SK-N-MC (cell line): Measurements from ENCODE around the gene ZNF205.
"Not testable (repeated sequence)": the region's sequence is repeated elsewhere in the genome, so short reads cannot be mapped to it uniquely, and the experiment has no call there.

Experiments
- DNase-seq: peaks from one replicate; pipeline ENCODE4 v3.0.0-alpha.2; 2011; ENCODE audit warnings: low read depth, low spot score
- H3K27ac ChIP-seq: fragments of 200-600 bp; sonication (generic); 2 replicates; pipeline ENCODE4 v1.5.1; 2016; ENCODE audit warnings: mixed run types
- H3K36me3 ChIP-seq: fragments of 200-600 bp; sonication (generic); 2 replicates; pipeline ENCODE4 v1.6.1; 2017; ENCODE audit warnings: antibody characterized with exemption, low read length, mixed read lengths; ENCODE audit not compliant: insufficient read depth
- H3K4me3 ChIP-seq: fragments of 200-600 bp; sonication (generic); 2 replicates; pipeline ENCODE4 v1.5.1; 2016
- H3K9ac ChIP-seq: fragments of 200-600 bp; sonication (generic); 2 replicates; pipeline ENCODE4 v1.8.0; 2017; ENCODE audit warnings: mixed run types, mixed read lengths; ENCODE audit not compliant: insufficient read length
- H3K9me3 ChIP-seq: fragments of 200-600 bp; sonication (generic); 2 replicates; pipeline ENCODE4 v1.6.1; 2017; ENCODE audit warnings: low read depth, mild to moderate bottlenecking, antibody characterized with exemption, low read length, moderate library complexity, mixed read lengths
- EZH2 ChIP-seq: fragments of 200-600 bp; sonication (generic); IDR thresholded peaks from one replicate; pipeline ENCODE4 v1.6.1; 2017; ENCODE audit warnings: antibody characterized with exemption
- FOXP2 ChIP-seq: optimal IDR thresholded peaks from 2 replicates; pipeline ENCODE3; 2011; ENCODE audit warnings: mild to moderate bottlenecking, moderate library complexity; ENCODE audit not compliant: insufficient read depth; ENCODE audit errors: extremely low read length, control extremely low read depth
- POLR2AphosphoS5 ChIP-seq: IDR thresholded peaks from 2 replicates; pipeline ENCODE4 v1.6.1; 2012; ENCODE audit warnings: mild to moderate bottlenecking, low read depth, low read length, borderline replicate concordance

ZNF205 gene

DNA sequence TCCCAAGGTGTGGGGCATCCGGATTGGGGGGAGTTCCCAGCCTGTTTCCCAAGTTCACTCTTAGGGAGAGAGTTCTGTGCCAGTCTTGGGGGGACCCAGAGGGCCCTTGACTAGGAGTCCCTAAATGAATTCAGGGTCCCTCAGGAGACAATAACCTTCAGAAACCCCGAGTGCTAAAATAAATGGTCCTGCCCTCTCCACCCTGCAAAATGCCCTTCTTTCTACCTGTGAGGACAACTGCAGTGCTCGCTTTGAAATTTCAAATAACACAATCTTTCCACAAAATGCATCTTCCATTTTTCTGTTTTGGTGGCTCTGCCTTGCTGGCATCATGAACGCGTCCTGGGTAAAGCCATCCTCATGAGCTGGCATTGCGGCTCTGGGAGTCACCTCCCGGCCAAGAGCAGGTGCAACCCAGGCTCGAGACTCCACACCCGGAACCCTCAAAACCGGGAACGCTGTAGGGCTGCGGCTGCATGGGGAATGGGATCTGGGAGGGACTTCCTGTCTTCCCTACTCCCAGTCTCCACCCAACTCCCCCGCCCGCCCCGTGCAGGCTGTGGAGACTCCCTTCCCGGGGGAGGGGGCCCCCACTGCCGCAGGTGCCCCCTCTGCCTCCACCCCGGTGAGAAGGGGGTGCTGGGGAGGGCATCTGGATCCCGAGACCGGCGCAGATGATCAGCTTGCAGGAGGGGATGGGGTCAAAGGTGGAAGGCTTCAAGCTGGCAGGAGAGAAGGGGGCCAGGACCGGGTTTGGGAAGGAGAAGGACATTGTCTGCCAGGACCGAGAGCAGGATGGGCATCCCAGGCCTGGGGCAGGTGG, at the start of gene ZNF205:
Gene ZNF205, plus strand, starts transcription at position 529 of the 823 bp plus-strand sequence. CDS start 845 bp downstream, outside the sequence.
- TF ChIP-seq POLR2AphosphoS5: peak; percentile 82
- no peak for TF ChIP-seq FOXP2
- no peak for DNase-seq

DNA sequence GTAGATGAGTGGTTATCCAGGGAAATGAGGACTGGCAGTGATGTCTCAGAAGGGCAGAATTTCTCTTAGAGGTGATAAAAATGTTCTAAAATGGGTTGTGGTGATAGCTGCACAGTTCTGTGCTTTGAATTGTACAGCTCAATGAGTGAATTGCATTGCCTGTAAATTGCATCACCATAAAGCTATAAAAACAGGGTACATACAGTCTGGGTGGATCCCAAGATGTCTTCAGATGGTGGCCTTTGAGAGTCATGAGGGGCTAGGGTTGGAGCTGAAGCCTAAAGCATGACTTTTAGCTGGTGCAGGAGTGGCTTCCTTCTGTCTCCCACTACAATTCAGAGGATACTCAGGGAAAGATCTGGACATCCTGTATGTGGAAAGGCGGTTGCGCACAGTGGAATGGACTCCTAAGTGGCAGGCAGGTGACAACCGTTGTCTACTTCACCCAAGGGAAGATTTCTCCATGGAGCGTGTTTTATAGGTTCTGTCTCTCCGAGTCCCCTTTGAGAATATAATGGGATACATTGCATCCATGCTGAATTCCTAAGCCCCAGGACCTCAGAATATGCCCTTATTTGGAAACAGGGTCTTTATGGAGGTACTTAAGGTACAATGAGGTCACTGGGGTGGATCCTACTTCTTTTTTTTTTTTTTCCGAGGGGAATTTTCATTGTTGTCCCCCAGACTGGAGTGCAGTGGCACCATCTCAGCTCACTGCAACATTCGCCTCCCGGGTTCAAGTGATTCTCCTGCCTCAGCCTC, 48.6 kb upstream of the ZNF205 start:
- Histone ChIP-seq H3K9me3 (no peaks in the 10 kb centered on the region), H3K36me3 (no peaks in the 10 kb centered on the region), H3K9ac (no peak overlapping the region), H3K27ac (peak overlapping the region; percentile 42; the same call in 1 of the 2 replicates), H3K4me3 (no peak overlapping the region)
- no peak for TF ChIP-seq EZH2
- no peak for TF ChIP-seq FOXP2
- TF ChIP-seq POLR2AphosphoS5: no peak
- DNase-seq: no peak

More for the DNA sequence above, at the start of gene ZNF205:
- peak within 1 kb of the TSS; percentile 89 for H3K9ac ChIP-seq
- H3K9me3 ChIP-seq: no peaks in the 10 kb centered on the region
- H3K27ac ChIP-seq: no peak within 1 kb of the TSS
- peak within 1 kb of the TSS; percentile 92 for H3K4me3 ChIP-seq
- H3K36me3 ChIP-seq: no peaks in the 10 kb centered on the region; the same call in 1 of the 2 replicates

GRCh38 chr16:3065069-3065741, 47.2 kb upstream of the ZNF205 start, which contains the start of gene IL32:
Gene IL32 (plus strand): TSS chr16:3065640. CDS start chr16:3065812, 172 bp downstream.
- TF ChIP-seq EZH2 (no peak), POLR2AphosphoS5 (no peak), FOXP2 (no peak)
- Histone ChIP-seq H3K9me3 (no peaks in the 10 kb centered on the region), H3K36me3 (no peaks in the 10 kb centered on the region), H3K4me3 (peak within 1 kb of the TSS; percentile 41), H3K9ac (no peak within 1 kb of the TSS), H3K27ac (no peak within 1 kb of the TSS)
- no peak for DNase-seq

DNA sequence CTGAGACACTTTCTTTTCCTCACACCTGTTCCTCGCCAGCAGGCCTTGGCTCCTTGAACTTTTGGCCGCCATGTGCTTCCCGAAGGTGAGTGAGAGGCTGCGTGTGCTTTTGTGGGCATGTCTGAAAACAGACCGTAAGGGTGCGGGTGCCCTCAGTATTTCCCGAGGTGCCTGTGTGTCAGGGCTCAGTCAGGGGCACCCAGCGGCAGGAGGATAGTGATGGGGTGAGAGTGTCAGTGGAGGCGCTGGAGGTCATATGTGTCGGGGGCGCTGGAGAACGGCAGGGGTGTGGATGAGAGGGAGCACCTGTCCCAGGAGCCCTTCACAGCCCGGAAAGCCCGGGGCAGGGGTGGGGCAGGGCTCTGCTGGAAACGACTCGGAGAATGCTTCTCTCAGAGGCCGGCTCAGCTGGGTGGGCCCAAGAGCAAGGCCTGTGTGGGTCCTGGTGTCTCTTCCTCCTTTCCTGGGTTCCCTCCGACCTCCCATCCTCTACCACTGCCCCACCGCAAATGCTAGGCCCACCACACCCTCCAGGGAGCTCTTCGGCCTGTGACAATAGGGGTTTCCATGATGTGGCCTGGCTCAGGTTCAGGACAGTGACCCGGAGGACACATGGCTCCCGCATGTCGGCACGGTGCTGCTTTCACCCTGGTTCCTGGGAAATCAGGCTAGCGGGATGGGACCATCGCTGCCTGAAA, 46.5 kb upstream of the ZNF205 start:
- peak overlapping the region; percentile 41 for H3K4me3 ChIP-seq
- H3K27ac ChIP-seq: no peak overlapping the region
- no peaks in the 10 kb centered on the region for H3K36me3 ChIP-seq
- no peak overlapping the region for H3K9ac ChIP-seq
- TF ChIP-seq EZH2: no peak
- TF ChIP-seq FOXP2: no peak
- no peak for TF ChIP-seq POLR2AphosphoS5
- no peak for DNase-seq
- no peaks in the 10 kb centered on the region for H3K9me3 ChIP-seq

DNA sequence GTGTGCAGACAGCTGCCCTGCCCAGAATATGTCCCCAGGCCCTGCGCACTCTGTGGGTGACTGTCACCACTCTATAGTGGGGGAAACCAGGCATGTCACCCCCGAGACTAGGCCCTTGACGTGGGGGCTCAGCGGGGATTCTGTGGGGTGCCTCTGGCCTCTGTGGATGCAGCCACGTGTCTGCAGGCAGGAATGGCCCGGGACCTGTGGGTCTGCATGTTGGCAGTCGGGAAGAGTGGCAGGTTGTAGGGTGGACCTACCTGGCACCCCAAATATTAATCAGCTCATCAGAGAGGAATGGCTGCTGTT, 46.0 kb upstream of the ZNF205 start:
- no peak overlapping the region for H3K4me3 ChIP-seq
- no peaks in the 10 kb centered on the region for H3K36me3 ChIP-seq
- DNase-seq: no peak
- H3K9me3 ChIP-seq: no peaks in the 10 kb centered on the region
- TF ChIP-seq FOXP2 (no peak), POLR2AphosphoS5 (no peak), EZH2 (no peak)
- no peak overlapping the region for H3K9ac ChIP-seq
- no peak overlapping the region for H3K27ac ChIP-seq

DNA sequence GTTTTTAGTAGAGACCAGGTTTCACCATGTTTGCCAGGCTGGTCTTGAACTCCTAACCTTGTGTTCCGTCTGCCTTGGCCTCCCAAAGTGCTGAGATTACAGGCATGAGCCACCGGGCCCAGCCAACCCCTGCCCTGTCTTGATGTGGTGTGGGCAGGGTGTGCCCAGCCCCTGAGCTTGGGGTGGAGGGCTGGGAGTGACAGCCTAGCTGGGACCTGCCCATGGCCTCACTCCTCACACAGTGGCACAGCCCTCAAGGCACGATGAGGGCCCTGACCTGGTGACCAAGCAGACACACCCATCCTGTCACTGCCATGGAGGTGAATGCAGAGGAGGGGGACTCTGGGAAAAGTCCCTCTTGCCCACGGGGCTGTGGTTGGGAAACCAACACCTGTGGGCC, 43.9 kb upstream of the ZNF205 start:
- no peak for DNase-seq
- Histone ChIP-seq H3K9me3 (no peaks in the 10 kb centered on the region), H3K27ac (no peak overlapping the region), H3K36me3 (no peaks in the 10 kb centered on the region), H3K4me3 (no peak overlapping the region), H3K9ac (no peak overlapping the region)
- TF ChIP-seq FOXP2 (no peak), POLR2AphosphoS5 (no peak), EZH2 (no peak)

- H3K9ac ChIP-seq, H3K27ac ChIP-seq, H3K36me3 ChIP-seq, DNase-seq, H3K9me3 ChIP-seq, H3K4me3 ChIP-seq: not testable (repeated sequence)
Measured at GRCh38 chr16:3069146-3069545, 43.2 kb upstream of the ZNF205 start.

DNA sequence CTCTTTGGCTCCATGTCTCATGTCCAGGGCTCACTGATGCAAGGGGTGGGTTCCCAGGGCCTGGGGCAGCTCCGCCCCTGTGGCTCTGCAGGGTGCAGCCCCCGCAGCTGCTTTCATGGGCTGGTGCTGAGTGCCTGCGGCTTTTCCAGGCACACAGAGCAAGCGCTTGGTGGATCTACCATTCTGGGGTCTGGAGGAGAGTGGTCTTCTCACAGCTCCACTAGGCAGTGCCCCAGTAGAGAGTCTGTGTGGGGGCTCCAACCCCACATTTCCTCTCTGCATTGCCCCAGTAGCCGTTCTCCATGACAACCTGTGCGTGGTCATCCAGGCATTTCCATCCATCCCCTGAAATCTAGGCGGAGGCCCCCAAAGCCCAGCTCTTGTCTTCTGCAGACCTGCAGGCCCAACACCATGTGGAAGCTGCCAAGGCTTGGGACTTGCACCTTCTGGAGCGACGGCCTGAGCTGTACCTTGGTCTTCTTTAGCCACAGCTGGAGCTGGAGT, 41.7 kb upstream of the ZNF205 start:
- Histone ChIP-seq H3K36me3 (no peaks in the 10 kb centered on the region), H3K9me3 (no peaks in the 10 kb centered on the region), H3K4me3 (no peak overlapping the region), H3K27ac (no peak overlapping the region), H3K9ac (no peak overlapping the region)
- no peak for TF ChIP-seq FOXP2
- TF ChIP-seq POLR2AphosphoS5: no peak
- no peak for DNase-seq
